AG04450 (cell line): Measurements from ENCODE around the gene PTPMT1. TPM values are rescaled to one million over a fixed set of nuclear protein-coding genes. Genes with fewer than 3 reads are reported as not detected.

ENCODE experiments used
- CTCF ChIA-PET: fragments of 300-600, 350-600 bp; formaldehyde crosslinking; extraction: SDS; loops from one replicate; lab custom pipeline; 2022; ENCODE audit warnings: antibody characterized with exemption, inconsistent platforms; lab: Charles Lee
- POLR2A ChIA-PET: fragments of 350-600 bp; formaldehyde crosslinking; extraction: SDS; loops from one replicate; lab custom pipeline; 2021; ENCODE audit warnings: antibody characterized with exemption, inconsistent platforms; lab: Yijun Ruan, JAX
- DNase-seq: peaks from one replicate; pipeline ENCODE4 v3.0.0-alpha.2; 2011; ENCODE audit warnings: low read depth, low spot score
- H3K27ac ChIP-seq: one replicate; pipeline ENCODE4 v1.5.1; 2012; ENCODE audit warnings: low read depth, low read length, control low read depth
- H3K27me3 ChIP-seq: one replicate; pipeline ENCODE4 v1.6.0; 2012; ENCODE audit warnings: low read length; ENCODE audit not compliant: control insufficient read depth, insufficient read depth
- H3K4me3 ChIP-seq: 2 replicates; pipeline ENCODE4 v1.5.1; 2011; ENCODE audit warnings: mild to moderate bottlenecking, low read depth, low read length, control low read depth
- H3K9me3 ChIP-seq: 2 replicates; pipeline ENCODE4 v1.5.1; 2012; ENCODE audit warnings: low read length; ENCODE audit not compliant: control insufficient read depth, insufficient read depth
- polyA plus RNA-seq: library from polyadenylated mRNA; depleted of rRNA; stranded (reverse); fragments of >200 nt; gene quantifications from 2 replicates; pipeline ENCODE4 v1.2.3, GENCODE V29; 2011
- TF ChIP-seq, protein P1 (sequence below): IDR thresholded peaks from 2 replicates; pipeline ENCODE4 v1.5.1; 2011; ENCODE audit warnings: low read depth, low read length, control low read depth, inconsistent platforms

Gene PTPMT1
- polyA plus RNA-seq, 1 experiment: 39.5 TPM

DNA sequence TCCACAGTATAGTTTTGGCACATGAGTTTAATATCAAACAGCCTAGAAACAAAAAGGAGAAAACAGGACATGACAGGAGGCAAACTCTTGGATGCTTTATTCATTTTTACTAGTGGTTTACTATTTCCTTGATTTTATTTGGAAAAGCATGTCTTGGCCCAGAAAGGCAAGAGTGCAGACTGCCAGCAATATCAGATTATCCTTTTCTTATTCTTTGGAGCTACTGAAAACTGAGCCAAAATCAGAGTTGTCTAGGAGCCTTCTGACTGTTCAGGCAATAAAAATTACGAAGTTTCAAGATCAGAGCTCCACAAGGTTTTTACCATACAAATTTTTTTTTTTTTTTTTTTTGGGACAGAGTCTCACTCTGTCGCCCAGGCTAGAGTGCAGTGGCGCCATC is 28.5 kb upstream of the PTPMT1 start:
- H3K27ac ChIP-seq: no peak overlapping the region
- H3K4me3 ChIP-seq: no peak overlapping the region
- no peaks in the 10 kb centered on the region for H3K9me3 ChIP-seq
- DNase-seq: no peak
- H3K27me3 ChIP-seq: no peaks in the 10 kb centered on the region
- POLR2A ChIA-PET: interaction anchor here (0.6 to 0.8 kb wide), 2 partner anchors 16 to 93 kb away, joined by 3 to 4 read pairs; no protein-coding TSS in a partner anchor
- CTCF ChIA-PET: interaction anchor here (1.1 kb wide), 1 partner anchor 82 kb away, joined by 5 read pairs; no protein-coding TSS in a partner anchor
- TF ChIP-seq, protein P1, sequence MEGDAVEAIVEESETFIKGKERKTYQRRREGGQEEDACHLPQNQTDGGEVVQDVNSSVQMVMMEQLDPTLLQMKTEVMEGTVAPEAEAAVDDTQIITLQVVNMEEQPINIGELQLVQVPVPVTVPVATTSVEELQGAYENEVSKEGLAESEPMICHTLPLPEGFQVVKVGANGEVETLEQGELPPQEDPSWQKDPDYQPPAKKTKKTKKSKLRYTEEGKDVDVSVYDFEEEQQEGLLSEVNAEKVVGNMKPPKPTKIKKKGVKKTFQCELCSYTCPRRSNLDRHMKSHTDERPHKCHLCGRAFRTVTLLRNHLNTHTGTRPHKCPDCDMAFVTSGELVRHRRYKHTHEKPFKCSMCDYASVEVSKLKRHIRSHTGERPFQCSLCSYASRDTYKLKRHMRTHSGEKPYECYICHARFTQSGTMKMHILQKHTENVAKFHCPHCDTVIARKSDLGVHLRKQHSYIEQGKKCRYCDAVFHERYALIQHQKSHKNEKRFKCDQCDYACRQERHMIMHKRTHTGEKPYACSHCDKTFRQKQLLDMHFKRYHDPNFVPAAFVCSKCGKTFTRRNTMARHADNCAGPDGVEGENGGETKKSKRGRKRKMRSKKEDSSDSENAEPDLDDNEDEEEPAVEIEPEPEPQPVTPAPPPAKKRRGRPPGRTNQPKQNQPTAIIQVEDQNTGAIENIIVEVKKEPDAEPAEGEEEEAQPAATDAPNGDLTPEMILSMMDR: no peak

DNA sequence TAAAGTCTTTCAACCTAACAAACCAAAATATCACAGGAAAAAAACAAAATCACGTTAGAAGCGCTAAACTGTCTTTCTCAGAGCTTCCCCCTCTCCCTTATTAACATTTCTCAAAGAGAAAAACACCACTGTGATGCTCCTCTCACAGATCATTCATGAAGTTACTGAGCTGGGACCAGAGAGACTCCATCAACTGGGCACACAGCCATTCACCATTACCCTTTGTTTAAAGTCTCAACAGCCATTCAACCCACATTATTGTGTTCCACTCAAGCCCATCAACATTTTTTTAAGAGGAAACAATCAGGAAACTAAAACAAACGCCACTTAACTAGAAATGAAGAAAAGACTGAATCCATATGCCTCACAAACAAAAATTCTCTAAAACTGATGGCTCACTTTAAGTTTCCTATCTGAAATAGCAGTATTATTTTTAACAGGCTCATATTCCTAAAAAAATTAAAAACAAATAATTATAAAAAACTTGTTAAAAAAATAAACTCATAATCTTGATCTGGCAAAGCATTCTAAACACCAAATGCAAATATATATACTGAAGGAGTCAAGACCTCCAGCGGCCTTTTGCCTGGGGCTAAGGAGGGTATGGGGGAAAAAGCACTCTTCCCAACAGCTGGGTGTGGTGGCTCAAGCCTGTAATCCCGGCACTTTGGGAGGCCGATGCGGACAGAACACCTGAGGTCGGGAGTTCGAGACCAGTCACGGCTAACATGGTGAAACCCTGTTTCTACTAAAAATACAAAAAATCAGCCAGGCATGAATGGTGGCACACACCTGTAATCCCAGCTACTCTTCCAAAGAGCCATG is 26.4 kb upstream of the PTPMT1 start:
- no peak for DNase-seq
- POLR2A ChIA-PET: no interaction called here
- CTCF ChIA-PET: interaction anchor here (0.8 to 2.3 kb wide), 4 partner anchors 12 to 79 kb away, joined by 3 to 6 read pairs (median 4); no protein-coding TSS in a partner anchor
- TF ChIP-seq, protein P1: no peak
- Histone ChIP-seq H3K4me3 (no peak overlapping the region), H3K9me3 (no peaks in the 10 kb centered on the region), H3K27ac (no peak overlapping the region), H3K27me3 (no peaks in the 10 kb centered on the region)

- ChIA-PET POLR2A (no interaction called here), CTCF (interaction anchor here (1.8 to 2.3 kb wide), 2 partner anchors 12 to 14 kb away, joined by 5 to 11 read pairs; no protein-coding TSS in a partner anchor)
- no peaks in the 10 kb centered on the region for H3K27me3 ChIP-seq
- no peaks in the 10 kb centered on the region for H3K9me3 ChIP-seq
- no peak for DNase-seq
- H3K4me3 ChIP-seq: no peak overlapping the region
- H3K27ac ChIP-seq: no peak overlapping the region
- TF ChIP-seq, protein P1: no peak
Measured at GRCh38 chr11:47539681-47540039, 25.7 kb upstream of the PTPMT1 start.

- ChIA-PET POLR2A (no interaction called here), CTCF (interaction anchor here (1.8 to 2.3 kb wide), 2 partner anchors 10 to 12 kb away, joined by 5 to 11 read pairs; no protein-coding TSS in a partner anchor)
- H3K9me3 ChIP-seq: no peaks in the 10 kb centered on the region
Measured at GRCh38 chr11:47541070-47541469, 24.3 kb upstream of the PTPMT1 start.

More at GRCh38 chr11:47541070-47541469, 24.3 kb upstream of the PTPMT1 start:
- DNase-seq: no peak
- peak overlapping the region; percentile 21 for H3K27ac ChIP-seq
- TF ChIP-seq, protein P1: no peak
- no peak overlapping the region for H3K4me3 ChIP-seq
- no peaks in the 10 kb centered on the region for H3K27me3 ChIP-seq
